ENCODE results near the gene SEMA3G.
A peak's percentile ranks its signal among the peaks of the same experiment; 100 is the strongest.

Gene SEMA3G

GRCh38 chr3:52479037-52479876 is 34.4 kb upstream of the SEMA3G start:
- DNase-seq (ENCODE audit: low read depth in 2 of 2), result no peak

DNA sequence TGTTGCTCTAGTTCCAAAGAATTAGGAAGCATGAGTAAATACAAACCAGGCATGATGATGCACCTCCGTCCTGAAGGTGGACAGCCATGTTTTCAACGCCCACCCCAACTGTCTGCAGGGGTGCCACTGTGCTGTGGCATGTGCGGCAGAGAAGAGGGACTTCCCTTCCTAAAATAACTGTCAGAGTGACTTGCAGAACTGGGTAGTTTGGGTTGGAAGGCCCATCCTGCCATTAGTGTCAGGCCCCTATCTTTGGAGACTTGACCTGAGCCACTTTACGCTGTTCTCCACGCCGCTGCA is 32.8 kb upstream of the SEMA3G start:
- no peak for DNase-seq (ENCODE audit: low read depth in 2 of 2)

- no peak for DNase-seq (ENCODE audit: low read depth in 2 of 2)
Measured at GRCh38 chr3:52477076-52477795, 32.3 kb upstream of the SEMA3G start.

DNA sequence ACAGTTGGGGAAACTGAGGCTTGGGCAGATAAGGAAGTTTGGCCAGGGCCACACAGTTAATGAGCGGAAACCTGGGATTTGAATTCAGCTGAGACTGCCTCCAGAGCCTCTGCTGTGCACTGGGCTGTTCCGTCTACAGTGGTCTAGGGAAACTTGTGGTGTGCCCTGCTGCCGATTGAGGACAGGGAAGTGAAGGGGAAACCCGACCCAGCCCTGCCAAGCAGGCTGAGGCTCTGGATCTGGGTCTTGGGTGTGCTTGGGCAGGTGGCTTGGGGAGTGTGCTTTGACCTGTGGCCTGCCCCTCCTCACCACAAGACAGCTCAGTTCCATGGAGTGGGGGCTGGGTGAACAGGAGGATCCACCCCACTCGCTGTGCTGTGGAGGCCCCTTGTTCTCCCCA is 28.1 kb upstream of the SEMA3G start:
- DNase-seq (ENCODE audit: low read depth in 2 of 2), result no peak

DNA sequence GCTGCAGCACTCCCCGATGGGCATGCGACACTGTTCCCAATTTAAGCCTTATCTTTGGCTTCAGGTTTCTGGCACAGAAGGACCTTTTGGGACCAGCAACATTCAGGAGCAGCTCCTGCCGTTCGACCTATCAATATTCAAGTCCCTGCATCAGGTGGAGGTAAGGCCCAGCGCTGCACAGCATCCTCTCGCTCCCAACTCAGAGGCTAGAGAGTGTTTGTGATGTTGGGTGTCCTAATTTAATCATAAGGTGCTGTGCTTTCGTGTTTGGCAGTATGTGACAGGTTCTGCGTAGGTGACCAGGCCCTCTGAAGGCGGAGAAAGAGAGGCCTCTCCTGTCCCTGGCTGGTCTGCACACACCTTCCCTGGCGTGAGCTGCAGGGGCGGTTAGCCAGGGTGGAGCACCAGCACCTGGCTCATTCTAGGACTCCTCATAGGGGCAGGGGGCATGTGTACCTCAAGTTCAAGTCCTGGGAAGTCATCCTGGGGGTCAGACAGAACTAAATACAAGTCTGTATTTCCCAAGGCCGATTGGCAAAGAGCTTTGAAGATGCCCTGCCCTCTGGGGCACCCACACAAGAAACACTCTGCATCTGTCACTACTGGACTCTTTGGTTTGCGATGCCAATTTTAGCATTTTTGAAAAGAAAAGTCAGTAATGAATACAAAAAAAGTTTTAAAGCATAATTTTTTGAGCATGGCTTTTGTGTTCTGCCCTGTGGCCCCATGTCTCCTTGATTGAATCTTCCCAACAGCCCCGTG is 27.5 kb upstream of the SEMA3G start:
- no peak for DNase-seq (ENCODE audit: low read depth in 2 of 2)

DNA sequence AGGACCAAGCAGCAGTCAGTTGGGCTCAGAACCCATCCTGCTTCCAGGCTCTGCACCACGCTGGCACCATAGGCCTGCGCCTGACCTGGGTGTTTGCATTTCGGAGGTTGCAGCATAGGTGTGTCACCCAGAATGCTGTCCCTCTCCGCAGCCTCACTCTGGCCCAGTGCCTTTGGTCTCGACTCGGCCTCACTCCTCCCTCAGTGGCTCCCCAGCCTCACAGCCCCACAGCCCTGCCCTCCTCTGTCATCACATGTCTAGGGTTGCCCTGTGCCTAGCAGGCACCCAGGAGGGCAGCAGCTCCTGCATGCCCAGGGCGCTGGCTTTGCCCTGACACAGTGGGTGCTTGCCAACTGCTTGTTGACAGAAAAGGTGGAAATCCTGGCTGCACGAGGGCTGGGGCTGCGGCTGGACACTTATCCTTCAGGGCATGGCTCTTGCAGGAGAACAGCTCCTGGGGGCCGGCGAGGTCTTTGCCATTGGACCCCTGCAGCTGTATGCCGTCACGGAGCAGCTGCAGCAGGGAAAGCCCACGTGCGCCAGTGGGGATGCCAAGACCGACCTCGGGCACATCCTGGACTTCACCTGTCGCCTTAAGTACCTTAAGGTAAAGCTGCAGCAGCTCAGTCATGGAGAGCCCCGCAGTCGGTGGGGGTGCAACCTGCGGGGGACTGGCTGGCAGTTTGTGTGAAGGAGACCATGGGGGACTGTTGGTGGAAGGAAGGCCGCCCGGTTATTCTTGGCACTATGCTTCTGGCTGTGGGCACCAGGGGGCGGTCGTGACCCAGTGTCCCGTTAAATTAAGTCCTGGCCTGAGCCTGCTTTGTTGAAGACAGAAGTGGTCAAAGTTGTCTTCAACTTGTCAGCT is 26.7 kb upstream of the SEMA3G start:
- DNase-seq (ENCODE audit: low read depth in 2 of 2), result no peak

GRCh38 chr3:52470920-52471319 is 26.0 kb upstream of the SEMA3G start:
- DNase-seq (ENCODE audit: low read depth in 2 of 2), result no peak

DNA sequence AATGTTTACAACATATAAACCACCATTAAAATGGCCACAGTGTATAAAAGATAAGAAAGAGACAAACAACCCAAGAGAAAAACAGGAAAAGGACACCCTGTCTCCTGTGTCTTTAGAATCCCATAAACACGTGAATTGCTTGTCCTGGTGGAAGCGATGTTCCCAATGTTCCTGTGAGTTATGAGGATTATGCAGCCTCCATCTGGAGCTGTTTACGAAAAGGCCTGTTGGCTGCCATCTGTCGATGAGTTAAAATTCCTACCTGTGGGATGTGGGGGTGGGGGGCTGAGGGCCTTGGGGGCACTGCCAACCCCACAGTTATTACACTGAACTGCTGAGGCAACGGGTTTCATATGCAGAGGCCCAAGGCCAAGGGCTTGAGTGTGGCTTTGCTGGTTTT is 24.1 kb upstream of the SEMA3G start:
- no peak for DNase-seq (ENCODE audit: low read depth in 2 of 2)

DNA sequence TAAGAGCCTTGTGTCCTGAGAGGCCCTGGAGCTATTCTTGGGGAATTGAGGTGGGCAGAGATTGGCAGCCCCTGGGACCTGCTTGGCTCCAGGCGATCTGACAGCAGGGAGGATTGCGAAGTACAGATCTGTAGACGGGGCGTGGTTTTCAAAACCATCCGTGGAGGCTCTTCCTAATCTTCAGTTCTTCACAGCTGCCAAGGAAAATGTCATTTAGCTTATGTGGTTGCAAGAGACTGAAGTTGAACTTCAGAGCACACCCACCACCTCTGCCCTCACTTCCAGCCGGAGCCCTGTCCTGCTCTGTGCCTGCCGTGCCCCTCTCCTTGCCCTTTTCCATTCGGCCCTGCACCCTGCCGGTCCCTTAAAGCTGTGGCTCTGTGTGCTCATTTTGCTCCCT is 23.4 kb upstream of the SEMA3G start:
- DNase-seq (ENCODE audit: low read depth in 2 of 2), result no peak

- no peak for DNase-seq (ENCODE audit: low read depth in 2 of 2)
Measured at GRCh38 chr3:52463416-52463815, 18.5 kb upstream of the SEMA3G start.

GRCh38 chr3:52461874-52462273 is 17.0 kb upstream of the SEMA3G start:
- no peak for DNase-seq (ENCODE audit: low read depth in 2 of 2)

DNA sequence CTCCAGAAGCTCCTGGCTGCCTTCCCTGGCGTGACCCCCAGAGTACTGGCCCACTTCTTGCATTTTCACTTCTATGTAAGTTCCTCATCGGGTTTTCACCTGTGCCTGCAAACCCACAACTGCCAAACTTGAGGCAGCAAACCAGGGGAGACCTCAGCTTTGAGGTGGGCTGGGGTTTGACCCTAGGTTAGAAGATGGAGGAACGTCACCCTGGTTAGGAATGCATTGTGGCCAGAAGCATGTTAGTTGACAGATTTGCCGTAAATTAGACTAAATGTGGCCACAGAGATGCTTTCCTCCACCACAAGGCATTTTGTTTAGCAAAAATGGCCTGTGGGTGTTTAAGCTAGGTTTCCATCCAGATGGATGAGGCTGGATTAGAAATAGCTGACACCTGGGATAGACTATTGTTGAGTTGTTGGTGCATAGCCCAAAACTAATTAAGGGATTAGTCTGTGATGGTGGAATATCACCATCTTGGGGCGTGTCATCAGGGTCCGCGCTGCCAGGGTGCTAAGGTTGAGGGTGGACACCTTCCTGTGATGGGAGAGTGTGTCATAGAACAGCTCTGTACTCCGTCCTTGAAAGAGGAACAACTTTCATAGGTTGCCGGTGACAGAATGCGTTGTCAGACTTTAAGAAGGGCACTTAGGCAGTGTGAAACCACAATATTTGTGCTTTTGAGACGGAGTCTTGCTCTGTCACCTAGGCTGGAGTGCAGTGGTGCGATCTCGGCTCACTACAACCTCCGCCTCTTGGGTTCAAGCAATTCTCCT is 14.1 kb upstream of the SEMA3G start:
- no peak for DNase-seq (ENCODE audit: low read depth in 2 of 2)

- DNase-seq (ENCODE audit: low read depth in 2 of 2), result no peak
Measured at GRCh38 chr3:52458031-52458760, 13.3 kb upstream of the SEMA3G start.

GRCh38 chr3:52456800-52457183 is 11.9 kb upstream of the SEMA3G start:
- DNase-seq (ENCODE audit: low read depth in 2 of 2), result no peak

DNA sequence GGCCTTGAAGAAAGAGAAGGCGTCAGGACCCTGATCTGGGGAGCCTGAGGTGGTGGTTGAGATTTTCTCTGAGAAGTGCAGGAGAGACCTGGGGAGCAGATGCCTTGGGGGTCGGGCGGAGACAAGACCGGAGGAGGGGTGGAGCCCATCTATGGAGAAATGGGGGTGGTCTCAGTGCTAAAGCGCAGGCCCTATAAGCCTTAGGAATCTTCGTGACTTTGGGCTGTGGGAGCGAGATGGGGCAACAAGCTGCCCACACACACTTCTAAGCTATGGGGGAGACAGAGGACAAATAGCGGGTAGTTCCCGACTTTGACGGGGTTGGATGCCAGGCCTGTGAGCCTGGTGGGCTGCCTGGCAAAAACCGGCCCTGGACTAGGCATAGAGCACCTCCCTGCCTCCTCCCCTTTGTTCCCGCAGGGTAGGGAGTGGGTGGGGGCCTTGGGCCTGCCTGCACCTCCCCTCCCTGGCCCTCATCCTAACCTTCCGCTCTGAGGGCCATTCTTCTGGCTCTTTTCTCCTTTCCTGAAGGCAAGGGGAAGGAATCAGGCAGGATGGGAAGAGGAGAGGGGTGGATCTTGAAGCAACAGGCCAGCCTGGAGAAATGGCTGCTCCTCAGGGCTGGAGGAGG is 11.4 kb upstream of the SEMA3G start:
- DNase-seq (ENCODE audit: low read depth in 2 of 2), result no peak

DNA sequence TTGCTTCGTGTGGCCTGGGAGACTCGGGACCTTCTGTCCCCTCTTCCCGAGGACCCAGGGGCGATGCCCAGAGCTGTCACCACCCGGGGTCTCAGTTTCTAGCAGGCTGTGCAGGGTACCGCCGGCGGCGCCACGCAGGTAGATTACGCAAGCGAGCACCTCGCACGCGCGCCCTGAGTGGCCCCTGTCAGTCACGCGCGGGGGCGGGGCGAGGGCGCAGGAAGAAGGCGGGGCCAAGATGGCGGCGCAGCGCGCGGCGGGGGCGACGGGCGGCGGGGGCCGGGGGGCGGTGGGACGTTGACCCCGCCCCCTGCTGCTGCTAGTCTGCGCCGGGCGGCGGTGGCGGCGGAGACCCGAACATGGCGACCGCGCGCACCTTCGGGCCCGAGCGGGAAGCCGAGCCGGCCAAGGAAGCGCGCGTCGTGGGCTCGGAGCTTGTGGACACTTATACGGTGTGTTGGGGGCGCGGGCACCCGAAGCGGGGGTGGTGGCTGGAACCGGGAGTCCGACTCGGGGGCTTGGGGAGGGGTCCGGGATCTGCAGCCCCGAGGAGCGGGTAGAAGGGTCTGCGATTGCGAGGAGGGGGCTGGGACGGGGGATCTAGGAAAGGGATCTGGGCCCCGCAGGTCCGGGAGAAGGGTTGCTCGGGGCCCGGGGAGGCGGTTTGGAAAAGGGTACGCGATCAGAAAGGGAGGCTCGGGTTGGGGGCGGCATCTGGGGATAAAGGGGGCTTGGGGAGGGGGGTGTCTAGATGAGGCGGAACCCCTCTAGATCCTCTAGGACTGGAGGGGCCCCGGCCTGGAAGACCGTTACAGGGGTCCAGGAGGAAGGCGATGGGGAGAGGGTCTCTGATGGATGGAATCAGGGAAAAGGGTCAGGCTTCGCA is 10.6 kb upstream of the SEMA3G start, which contains the start of gene NISCH:
NISCH (plus strand) TSS at position 322 of the 886 bp plus-strand sequence; CDS start at position 360, 38 bp downstream.
- peak; percentile 95 to 97 for DNase-seq (ENCODE audit: low read depth in 2 of 2)

DNA sequence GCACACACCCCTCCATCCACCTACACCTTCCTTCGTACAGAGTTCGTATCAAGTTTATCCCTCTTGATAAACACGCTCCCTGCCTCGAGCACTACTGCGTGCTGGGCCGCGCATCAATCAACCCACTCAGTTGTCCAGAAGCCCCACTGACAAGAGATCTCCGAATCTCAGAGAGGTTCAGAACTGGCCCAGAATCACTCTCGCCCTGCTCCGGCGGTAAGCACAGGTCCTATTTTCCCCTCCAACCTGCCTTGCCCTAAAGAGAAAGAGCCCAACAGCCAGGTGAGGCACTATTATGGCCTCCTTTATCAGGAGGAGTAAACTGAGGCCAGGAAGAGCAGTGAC is 10.0 kb upstream of the SEMA3G start:
- no peak for DNase-seq (ENCODE audit: low read depth in 2 of 2)

DNA sequence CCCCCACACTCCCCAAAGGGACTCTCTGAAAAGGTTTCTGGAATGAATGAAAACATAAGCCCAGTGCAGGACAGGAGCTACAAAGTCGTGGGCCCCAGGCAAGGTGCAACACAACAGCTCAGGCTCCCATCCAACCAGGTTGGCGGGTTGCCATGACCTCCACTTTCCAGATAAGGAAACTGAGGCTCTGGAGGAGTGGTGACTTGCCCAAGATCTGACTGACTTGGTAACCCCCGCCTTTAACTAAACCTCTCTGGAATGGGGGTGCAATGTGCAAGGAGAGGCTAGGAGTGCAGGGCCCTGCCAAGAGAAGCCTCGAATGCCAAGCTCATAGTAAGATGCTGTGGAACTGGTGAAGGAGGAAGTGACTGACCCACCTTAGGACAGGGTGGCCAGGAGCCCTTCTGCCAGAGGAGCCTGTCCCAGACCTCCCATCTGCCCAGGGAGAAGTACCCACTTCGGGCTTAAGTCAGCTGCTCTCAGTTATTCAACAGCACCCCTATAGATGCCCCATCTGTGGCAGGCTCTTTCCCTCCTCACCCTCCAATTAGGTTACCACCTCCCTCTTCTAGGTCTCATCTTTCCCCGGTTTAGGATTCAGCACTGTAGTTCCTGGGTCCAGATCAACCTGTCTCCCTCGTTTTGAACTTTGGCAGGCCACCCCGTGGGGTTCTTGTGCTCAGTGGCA is 9.5 kb upstream of the SEMA3G start:
- DNase-seq (ENCODE audit: low read depth in 2 of 2), result no peak
